GM19395 (cell line): ENCODE data around the gene KRTCAP2.

Experiments
- ATAC-seq: cut with Tn5 transposase; IDR thresholded peaks from one replicate; pipeline ENCODE4 v1.9.1; 2021; ENCODE audit warnings: mild to moderate bottlenecking, moderate library complexity; ENCODE audit not compliant: unreplicated experiment

KRTCAP2 gene

GRCh38 chr1:155184835-155185782 is 12.0 kb upstream of the KRTCAP2 start:
- ATAC-seq = no peak

GRCh38 chr1:155184351-155184811 is 11.3 kb upstream of the KRTCAP2 start:
- no peak for ATAC-seq

GRCh38 chr1:155183775-155184221 is 10.7 kb upstream of the KRTCAP2 start:
- ATAC-seq = no peak

- ATAC-seq = no peak
Measured at GRCh38 chr1:155182052-155182550, 9.0 kb upstream of the KRTCAP2 start.

- ATAC-seq = no peak
Measured at GRCh38 chr1:155181371-155182051, 8.4 kb upstream of the KRTCAP2 start.

- ATAC-seq = no peak
Measured at GRCh38 chr1:155179112-155180031, 6.3 kb upstream of the KRTCAP2 start.

GRCh38 chr1:155178441-155179111 is 5.5 kb upstream of the KRTCAP2 start:
- no peak for ATAC-seq

- ATAC-seq = no peak
Measured at GRCh38 chr1:155177918-155178281, 4.8 kb upstream of the KRTCAP2 start.

GRCh38 chr1:155177192-155177917 is 4.3 kb upstream of the KRTCAP2 start:
- no peak for ATAC-seq

GRCh38 chr1:155176544-155177071 is 3.5 kb upstream of the KRTCAP2 start:
- no peak for ATAC-seq

- ATAC-seq = no peak
Measured at GRCh38 chr1:155175927-155176371, 2.8 kb upstream of the KRTCAP2 start.

GRCh38 chr1:155175281-155175926 is 2.3 kb upstream of the KRTCAP2 start:
- no peak for ATAC-seq

GRCh38 chr1:155174324-155175280 is 1.5 kb upstream of the KRTCAP2 start:
- no peak for ATAC-seq

- no peak for ATAC-seq
Measured at GRCh38 chr1:155173478-155174323, 597 bp upstream of the KRTCAP2 start, which contains the start of gene TRIM46. Gene TRIM46, plus strand, starts transcription at chr1:155173849. Its CDS starts 118 bp downstream, at chr1:155173967.

GRCh38 chr1:155171836-155172731 is 1.0 kb downstream of the KRTCAP2 start:
- peak; percentile 20 for ATAC-seq
